Colonic mucosa (tissue), 4 donors: Measurements from ENCODE around the gene FBXL12. TPM values are rescaled to one million over a fixed set of nuclear protein-coding genes. Genes with fewer than 3 reads are reported as not detected.

Experiments
- DNase-seq: peaks from one replicate; pipeline ENCODE4 v3.0.0-alpha.2; 2020
- H3K27ac ChIP-seq: fragments of 200-600 bp; one replicate; pipeline ENCODE4 v1.8.0; 2021
- H3K27me3 ChIP-seq: fragments of 200-600 bp; one replicate; pipeline ENCODE4 v1.8.0; 2021
- H3K36me3 ChIP-seq: fragments of 200-600 bp; one replicate; pipeline ENCODE4 v1.8.0; 2021
- H3K4me1 ChIP-seq: fragments of 200-600 bp; one replicate; pipeline ENCODE4 v1.8.0; 2021; ENCODE audit warnings: mild to moderate bottlenecking
- H3K4me3 ChIP-seq: fragments of 200-600 bp; one replicate; pipeline ENCODE4 v1.8.0; 2021
- H3K9ac ChIP-seq, 2 donors: one replicate each; pipeline ENCODE4 v1.7.0; 2013; ENCODE audit warnings: control low read depth in 2 of 2, low read depth in 2 of 2, low read length in 2 of 2
- H3K9me3 ChIP-seq: fragments of 200-600 bp; one replicate; pipeline ENCODE4 v1.8.0; 2021
- CTCF ChIP-seq: fragments of 200-600 bp; IDR thresholded peaks from one replicate; pipeline ENCODE4 v1.8.0; 2022; ENCODE audit warnings: antibody characterized with exemption, mild to moderate bottlenecking
- intact Hi-C: fragments of 100-400 bp; cut with DNase I; formaldehyde crosslinking; loops from one replicate; pipeline ENCODE4 v1.14.1; 2022
- total RNA-seq, 2 donors: library from RNA; stranded (reverse); fragmentation: NEBNext Ultra II Directional in 1 of 2; extraction: Animal tissue kit (Norgen Biotek cat#: 25700) in 1 of 2; gene quantifications; one replicate each; pipeline ENCODE4 v1.2.1, GENCODE V29; 2021
- donor health status: healthy.
- donor health status: DM: no; HTN: no; CAD: no.
- donor health status: DM: no; HTN: no; CAD: no.

The FBXL12 gene
- total RNA-seq, 2 donors from 2014 or later: 30.5 to 30.7 TPM

GRCh38 chr19:9806803-9807202 is 12.1 kb downstream of the FBXL12 start:
- Histone ChIP-seq H3K9me3 (no peaks in the 10 kb centered on the region), H3K4me1 (no peaks in the 10 kb centered on the region), H3K4me3 (no peak overlapping the region), H3K9ac (no peak overlapping the region), H3K36me3 (peaks cover 17% of the 10 kb centered on the region), H3K27me3 (no peaks in the 10 kb centered on the region), H3K27ac (no peak overlapping the region)
- intact Hi-C loops: no loop called here
- DNase-seq: no peak
- no peak for TF ChIP-seq CTCF

- intact Hi-C loops: no loop called here
- H3K4me1 ChIP-seq: no peaks in the 10 kb centered on the region
Measured at GRCh38 chr19:9801976-9802375, 16.9 kb downstream of the FBXL12 start.

DNA sequence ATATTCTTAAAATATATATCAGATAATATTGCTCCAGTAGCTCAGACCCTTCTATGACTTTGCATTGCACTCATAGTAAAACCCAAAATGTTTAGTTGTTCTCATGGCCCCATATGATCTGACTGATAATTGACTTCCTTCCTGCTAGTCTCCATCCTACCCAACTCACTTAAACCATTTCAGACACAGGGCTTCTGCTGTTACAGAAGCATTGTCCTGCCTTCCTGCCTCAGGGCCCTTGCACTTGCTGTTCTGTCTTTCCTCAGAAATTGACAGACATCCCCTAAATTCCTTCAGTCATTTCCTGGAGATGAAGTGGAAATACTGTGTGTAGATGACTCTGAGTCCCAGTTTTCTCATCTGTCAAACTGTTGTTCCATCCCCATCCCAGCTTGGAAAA is 19.7 kb downstream of the FBXL12 start:
- no peak overlapping the region for H3K27ac ChIP-seq
- no peak overlapping the region for H3K4me3 ChIP-seq
- no peak for TF ChIP-seq CTCF
- no peak overlapping the region for H3K9ac ChIP-seq
- no peaks in the 10 kb centered on the region for H3K36me3 ChIP-seq
- H3K4me1 ChIP-seq: no peaks in the 10 kb centered on the region
- intact Hi-C loops: loop anchor here (5.0 to 10.0 kb wide), 2 partner anchors 592 to 664 kb away; no protein-coding TSS in a partner anchor
- no peaks in the 10 kb centered on the region for H3K9me3 ChIP-seq
- no peak for DNase-seq
- no peaks in the 10 kb centered on the region for H3K27me3 ChIP-seq

More at GRCh38 chr19:9801976-9802375, 16.9 kb downstream of the FBXL12 start:
- Histone ChIP-seq H3K4me3 (no peak overlapping the region), H3K9me3 (no peaks in the 10 kb centered on the region), H3K27me3 (no peaks in the 10 kb centered on the region), H3K9ac (no peak overlapping the region), H3K36me3 (no peaks in the 10 kb centered on the region), H3K27ac (no peak overlapping the region)
- TF ChIP-seq CTCF: no peak
- no peak for DNase-seq

- Histone ChIP-seq H3K9ac (no peak overlapping the region), H3K27ac (no peak overlapping the region), H3K27me3 (no peaks in the 10 kb centered on the region), H3K36me3 (no peaks in the 10 kb centered on the region), H3K4me1 (no peaks in the 10 kb centered on the region), H3K4me3 (no peak overlapping the region), H3K9me3 (no peaks in the 10 kb centered on the region)
- intact Hi-C loops: loop anchor here (5.0 to 10.0 kb wide), 2 partner anchors 591 to 663 kb away; no protein-coding TSS in a partner anchor
- TF ChIP-seq CTCF: no peak
- DNase-seq: no peak
Measured at GRCh38 chr19:9797871-9798270, 21.0 kb downstream of the FBXL12 start.

GRCh38 chr19:9796113-9796773 is 22.6 kb downstream of the FBXL12 start:
- Histone ChIP-seq H3K9me3 (no peaks in the 10 kb centered on the region), H3K27me3 (no peaks in the 10 kb centered on the region), H3K36me3 (no peaks in the 10 kb centered on the region), H3K4me1 (no peaks in the 10 kb centered on the region), H3K9ac (no peak overlapping the region), H3K27ac (peak overlapping the region; percentile 23), H3K4me3 (no peak overlapping the region)
- TF ChIP-seq CTCF: peak; percentile 70
- peak; percentile 92 for DNase-seq
- intact Hi-C loops: loop anchor here (5.0 to 10.0 kb wide), 2 partner anchors 589 to 661 kb away; no protein-coding TSS in a partner anchor
